DMS53 treated with DMSO at 0.1 percent for 48 hours (cell line): ENCODE data around the gene FSTL4.

Source experiments
- DNase-seq: peaks from one replicate; lab custom pipeline; 2025; ENCODE audit not compliant: unreplicated experiment; lab: John Stamatoyannopoulos, UW

Gene FSTL4

DNA sequence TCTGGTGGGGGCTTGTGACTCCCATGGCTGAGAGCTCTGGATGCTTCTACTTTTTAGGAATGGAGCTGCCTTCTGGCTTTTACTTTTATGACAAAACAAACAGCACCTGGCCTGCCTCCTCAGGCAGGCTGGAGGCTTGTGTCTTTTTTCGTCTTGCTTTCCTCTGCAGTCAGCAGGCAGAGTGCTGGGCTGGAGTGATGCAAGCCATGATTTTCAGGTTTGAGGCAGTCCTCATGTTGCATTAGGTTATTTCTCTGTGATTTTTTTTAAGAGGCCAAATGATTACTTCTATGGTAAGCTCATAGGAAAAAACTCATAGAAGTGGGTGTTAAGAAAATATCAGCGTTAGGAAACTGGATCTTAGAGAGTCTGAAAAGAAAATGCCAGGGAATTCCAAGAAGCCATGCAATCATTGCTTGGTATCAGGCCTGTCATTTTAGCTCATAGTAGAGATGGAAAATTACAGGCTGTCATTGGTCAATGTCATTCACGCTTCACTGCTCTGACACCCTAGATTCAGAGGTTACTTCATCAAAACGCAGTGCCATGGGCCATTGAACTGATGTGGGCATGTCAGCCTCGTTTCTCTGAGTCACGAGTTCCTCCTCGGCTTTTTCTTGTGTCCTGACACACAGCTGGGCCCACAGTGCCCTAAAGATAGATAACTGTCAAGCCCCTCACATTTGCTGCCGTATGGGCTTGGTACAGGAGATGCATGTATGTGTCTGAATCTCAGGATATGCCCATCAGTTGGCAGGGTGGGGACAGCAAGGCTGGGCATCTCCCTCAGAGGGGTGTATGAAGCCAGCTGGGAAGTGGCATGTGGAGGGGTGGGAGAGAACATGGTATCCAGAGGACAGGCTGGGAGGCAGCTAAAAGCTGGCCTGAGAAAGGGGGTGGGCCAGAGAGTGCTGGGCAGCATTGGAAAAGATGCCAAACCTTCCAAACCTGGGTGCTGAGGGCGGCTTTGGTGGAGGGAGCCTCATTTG lies 408.7 kb downstream of the FSTL4 start:
- DNase-seq, result no peak

DNA sequence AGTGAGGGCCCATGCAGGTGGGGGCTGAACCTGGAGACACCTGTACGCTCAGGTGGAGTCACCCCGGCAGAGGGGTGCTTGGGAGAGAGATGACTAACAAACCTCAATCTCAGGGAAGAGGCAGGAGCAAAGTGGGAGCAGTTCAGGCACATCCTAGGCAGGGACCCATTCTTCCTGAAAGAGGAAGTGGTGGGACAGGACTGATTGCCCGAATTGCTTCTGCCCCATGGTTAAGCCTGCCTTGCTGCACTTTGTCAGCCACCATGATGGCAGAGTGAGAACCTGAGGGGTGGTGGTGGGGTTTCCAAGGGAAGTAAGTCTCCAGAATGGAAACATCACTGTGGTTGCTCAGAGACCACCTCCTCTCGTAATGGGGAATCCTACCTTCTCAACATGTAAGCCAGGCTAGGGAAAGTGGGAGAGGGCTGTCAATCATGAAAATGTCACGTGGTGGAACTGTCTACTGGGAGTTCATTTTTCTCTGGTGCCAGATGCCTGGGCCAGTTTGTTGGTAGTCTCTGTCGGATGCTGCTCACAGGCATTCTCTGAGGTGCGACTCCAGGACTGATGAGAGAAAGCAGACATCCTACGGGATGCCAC lies 410.2 kb downstream of the FSTL4 start:
- no peak for DNase-seq

DNA sequence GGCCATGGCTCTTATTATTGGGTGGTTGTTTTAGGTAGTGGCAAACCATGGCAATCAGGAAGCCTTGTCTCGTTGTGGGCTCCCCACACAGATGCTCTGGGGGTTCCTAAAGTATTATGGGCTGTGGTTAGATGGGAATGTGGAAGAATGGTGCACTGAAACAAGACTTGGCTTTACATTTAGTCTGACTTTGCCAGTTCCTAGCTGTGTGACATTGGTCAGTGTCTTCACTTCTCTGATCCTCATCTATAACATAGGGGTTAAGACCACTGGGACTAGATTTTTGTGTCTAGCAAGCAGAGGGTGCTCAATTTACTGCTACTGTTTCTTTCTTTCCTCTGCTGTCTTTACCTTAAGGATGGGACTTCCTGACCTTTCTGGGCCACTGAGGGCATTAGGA lies 411.0 kb downstream of the FSTL4 start:
- no peak for DNase-seq

DNA sequence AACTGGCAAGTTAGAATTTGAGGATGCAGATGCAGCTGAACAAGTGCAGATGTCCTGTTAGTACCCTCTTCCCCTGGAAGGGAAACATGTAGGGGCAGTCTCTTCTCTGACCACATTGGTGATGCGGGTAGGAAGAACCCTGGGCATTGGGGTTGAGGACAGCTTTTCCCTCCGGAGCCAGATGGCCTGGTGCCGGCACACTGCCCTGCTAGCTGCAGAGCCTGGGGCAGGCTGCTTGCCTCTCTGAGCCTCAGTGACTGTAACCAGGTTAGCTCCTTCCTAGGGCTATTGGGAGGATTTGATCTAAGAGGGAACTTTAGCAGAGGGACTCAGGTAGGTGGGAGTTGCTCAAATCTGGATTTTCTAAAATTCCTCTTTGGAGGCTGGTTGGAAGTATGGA lies 412.1 kb downstream of the FSTL4 start:
- DNase-seq, result no peak

GRCh38 chr5:133199417-133200178 lies 412.7 kb downstream of the FSTL4 start:
- no peak for DNase-seq

DNA sequence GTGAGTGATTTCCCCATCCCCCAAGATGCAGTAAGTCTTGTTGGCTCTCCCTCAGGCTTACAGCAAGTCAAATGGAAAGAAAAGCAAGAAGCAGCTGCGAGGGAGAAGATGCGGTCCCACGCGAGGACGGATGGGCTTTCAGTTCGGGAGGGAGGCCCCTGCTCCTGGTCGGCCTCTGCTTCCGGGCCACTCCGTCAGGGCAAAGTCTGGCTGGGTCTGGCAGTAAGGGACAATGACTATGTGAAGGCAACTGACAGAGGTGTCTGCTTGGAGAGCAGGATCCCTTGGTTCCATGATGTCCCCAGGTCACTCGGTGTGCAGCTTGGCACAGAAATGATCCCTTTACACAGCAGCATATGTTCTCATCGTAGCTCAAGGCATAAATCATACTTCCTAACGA lies 413.8 kb downstream of the FSTL4 start:
- DNase-seq, result no peak

DNA sequence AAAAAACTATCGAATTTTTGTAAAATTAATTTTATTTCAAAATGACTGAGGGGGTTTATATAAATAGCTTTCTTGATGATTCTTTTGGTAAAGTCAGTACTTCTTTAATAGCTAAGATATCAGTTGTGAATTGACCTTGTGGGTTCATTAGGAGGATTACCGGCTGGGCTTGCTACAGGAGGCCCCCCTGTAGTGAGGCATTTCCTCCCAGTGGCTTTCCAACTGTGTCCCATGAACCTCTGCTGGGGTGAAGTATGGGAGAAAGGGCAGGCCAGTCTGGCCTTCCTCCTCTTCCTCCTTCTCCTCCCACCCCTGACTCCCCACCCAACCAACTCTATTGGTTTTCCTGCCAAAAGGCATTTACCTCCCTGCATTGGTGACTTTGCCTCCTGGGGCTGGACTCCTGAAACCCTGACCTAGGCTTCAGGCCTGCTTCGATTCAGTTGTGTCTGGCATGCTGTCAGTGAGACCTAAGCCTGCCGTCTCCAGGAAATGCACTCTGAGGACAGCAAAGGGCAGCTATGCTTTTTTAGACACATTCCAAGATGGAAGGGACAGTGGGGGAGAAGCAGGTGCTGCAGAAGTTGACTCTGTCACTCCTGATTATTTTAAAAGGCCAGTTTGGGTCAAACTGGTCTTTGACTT lies 415.8 kb downstream of the FSTL4 start:
- DNase-seq, result no peak

DNA sequence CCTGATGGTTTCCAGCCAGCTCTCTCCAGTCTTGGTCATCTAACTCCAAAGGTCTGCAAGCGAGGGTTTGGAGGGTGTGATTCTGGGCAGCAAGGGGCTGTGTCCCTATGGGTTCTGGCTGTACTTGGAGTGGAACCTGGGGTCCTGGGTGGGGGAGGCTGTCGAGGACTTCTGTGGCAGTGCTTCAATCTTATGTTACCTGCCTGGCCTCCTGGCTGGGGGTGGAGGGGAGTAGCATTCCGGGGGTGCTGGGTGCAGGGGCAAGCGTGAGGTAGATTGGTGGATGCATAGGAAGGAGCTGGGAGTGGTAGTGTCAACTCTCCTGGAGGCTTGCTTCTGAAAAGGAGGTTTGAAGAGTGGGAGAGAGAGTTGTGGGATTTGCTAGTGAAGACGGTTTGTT lies 417.1 kb downstream of the FSTL4 start:
- no peak for DNase-seq

GRCh38 chr5:133193794-133194193 lies 418.5 kb downstream of the FSTL4 start:
- DNase-seq, result no peak

GRCh38 chr5:133192716-133193115 lies 419.6 kb downstream of the FSTL4 start:
- no peak for DNase-seq

DNA sequence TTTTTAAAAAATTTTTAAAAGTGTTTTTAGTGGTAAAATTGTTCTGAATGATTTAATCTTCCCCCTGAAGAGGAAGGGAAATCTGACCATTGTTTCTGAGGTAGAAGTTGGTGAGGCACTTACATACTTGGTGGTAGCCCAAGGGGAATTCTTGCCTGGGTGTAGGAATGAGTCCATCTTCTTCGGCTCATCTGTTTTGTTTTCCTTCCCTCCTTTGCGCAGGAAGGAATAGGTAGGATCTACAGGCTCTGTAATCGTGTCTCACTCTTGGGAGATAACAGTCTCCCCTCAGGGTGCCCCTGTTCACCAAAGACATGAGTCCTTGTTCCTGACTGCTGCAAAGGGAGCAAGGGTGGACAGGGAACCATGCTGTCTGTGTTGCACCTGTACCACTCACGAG lies 422.5 kb downstream of the FSTL4 start:
- DNase-seq, result no peak

- no peak for DNase-seq
Observed at GRCh38 chr5:133179405-133179804, 432.9 kb downstream of the FSTL4 start.

GRCh38 chr5:133170756-133171387 lies 441.5 kb downstream of the FSTL4 start:
- peak; percentile 5 for DNase-seq

GRCh38 chr5:133164759-133165158 lies 447.6 kb downstream of the FSTL4 start:
- DNase-seq, result no peak

- DNase-seq, result no peak
Observed at GRCh38 chr5:133163839-133164238, 448.5 kb downstream of the FSTL4 start.

- no peak for DNase-seq
Observed at GRCh38 chr5:133159543-133159942, 452.8 kb downstream of the FSTL4 start.

DNA sequence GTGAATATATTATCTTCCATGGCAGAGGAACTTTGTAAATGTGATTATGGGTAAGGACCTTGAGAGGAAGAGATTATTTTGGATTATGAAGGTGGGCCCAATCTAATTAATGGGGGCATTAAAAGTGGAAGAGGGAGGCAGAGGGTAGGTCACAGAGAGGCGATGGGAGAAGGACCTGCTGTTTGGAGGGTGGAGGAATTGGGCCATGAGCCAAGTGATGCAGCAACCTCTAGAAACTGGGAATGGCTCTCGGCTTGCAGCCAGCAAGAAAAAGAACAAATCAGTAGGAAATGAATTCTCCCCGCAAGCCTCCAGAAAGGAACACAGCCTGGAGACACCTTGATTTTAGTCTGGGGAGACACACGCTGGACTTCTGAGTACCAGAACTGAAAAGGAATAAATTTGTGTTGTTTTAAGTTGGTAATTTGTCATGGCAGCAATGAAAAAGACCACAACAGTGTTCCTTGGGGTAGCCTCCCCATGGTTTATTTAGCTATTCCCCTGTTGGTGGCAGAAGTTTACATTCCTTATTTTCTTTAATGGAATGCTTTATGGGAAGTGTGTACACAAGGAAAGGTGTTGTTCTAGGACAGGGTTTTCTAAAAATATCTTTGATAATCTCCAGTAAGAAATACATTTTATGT lies 456.9 kb downstream of the FSTL4 start:
- DNase-seq, result no peak

DNA sequence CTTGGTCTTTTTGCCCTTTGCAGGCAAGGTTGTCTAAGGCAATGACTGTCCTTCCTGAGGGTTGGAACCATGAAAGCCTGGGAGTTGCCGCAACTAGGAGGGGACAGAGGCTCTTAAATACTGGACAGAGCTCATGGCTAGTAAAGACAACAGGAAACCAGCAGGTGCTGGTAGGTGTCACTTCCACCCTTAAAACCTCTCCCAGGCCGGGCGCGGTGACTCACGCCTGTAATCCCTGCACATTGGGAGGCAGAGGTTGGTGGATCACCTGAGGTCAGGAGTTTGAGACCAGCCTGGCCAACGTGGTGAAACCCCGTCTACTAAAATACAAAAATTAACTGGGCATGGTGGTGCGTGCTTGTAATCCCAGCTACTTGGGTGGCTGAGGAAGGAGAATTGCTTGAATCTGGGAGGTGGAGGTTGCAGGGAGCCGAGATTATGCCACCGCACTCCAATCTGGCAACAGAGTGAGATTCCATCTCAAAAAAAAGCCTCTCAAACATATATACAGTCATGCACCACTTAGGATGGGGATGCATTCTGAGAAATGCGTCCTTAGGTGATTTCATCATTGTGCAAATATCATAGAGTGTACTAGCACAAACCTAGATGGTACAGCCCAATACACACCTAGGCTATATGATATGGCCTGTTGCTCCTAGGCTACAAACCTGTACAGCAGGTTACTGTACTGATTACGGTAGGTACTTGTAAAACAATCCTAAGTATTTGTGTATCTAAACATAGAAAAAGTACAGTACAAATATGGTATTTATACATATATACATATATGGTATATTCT lies 457.9 kb downstream of the FSTL4 start:
- DNase-seq, result peak; percentile 90

DNA sequence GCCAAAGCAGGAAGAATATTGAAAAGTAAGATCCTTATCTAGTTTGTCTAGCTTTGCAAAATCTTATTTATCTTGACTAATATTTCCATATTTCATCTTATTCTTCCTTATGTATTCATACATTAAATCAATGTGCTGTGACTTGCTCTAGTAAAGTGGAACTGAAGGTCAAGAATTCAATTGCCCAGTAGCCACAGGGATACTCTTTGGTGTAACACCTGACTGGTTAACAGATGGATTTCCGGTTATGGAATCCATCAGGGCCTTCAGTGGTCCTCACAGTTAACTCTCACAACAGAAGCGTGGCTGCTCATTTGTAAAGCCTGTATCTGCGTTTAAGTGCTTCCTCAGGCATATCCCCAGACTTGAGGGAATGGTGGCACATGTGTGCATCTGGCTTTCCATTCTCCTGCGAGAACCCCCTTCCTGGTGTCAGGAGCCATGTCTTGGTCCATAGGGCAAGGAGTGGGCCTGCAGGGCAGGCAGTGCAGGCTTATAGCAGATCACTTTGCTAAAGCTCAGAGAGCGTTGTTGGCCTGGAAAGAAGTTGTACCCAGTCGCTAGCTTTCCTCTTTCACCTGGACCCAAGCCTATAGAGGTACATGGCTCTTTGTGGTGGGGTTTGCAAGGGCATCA lies 461.3 kb downstream of the FSTL4 start:
- DNase-seq, result no peak
